OCI-LY7 (cell line): ENCODE results near the gene WDFY2. TPM values are rescaled to one million over a fixed set of nuclear protein-coding genes. Genes with fewer than 3 reads are reported as not detected.

ENCODE experiments used
- BruUV-seq: library from RNA; stranded (reverse); fragments of 400-500 nt; replicated peaks from 2 replicates; lab custom pipeline; 2021; lab: Mats Ljungman, UMichigan
- CTCF ChIA-PET: fragments of 300-600 bp; sonication (Branson Sonifier 250); formaldehyde crosslinking; loops from one replicate; lab custom pipeline; 2022; ENCODE audit warnings: antibody characterized with exemption; ENCODE audit not compliant: unreplicated experiment; lab: Charles Lee
- POLR2A ChIA-PET: fragments of 300-600 bp; sonication (Branson Sonifier 250); formaldehyde crosslinking; loops from one replicate; lab custom pipeline; 2022; ENCODE audit warnings: antibody characterized with exemption; lab: Charles Lee
- DNase-seq: peaks from one replicate; pipeline ENCODE4 v3.0.0-alpha.2; 2015; ENCODE audit warnings: low spot score
- H2AFZ ChIP-seq: fragments of 200-600 bp; sonication (generic), shearing (Covaris generic); 2 replicates; pipeline ENCODE4 v1.6.1; 2014; ENCODE audit warnings: mild to moderate bottlenecking, antibody characterized with exemption, low read length, moderate library complexity
- H3K27ac ChIP-seq: fragments of 200-600 bp; sonication (generic); 2 replicates; pipeline ENCODE4 v1.5.1; 2014; ENCODE audit warnings: mixed run types, low read depth, mild to moderate bottlenecking, moderate library complexity, low read length, inconsistent platforms; ENCODE audit not compliant: poor library complexity, severe bottlenecking
- H3K36me3 ChIP-seq: fragments of 200-600 bp; sonication (generic); 2 replicates; pipeline ENCODE4 v1.6.1; 2014; ENCODE audit warnings: mild to moderate bottlenecking, antibody characterized with exemption, low read length, moderate library complexity, mixed read lengths; ENCODE audit not compliant: insufficient read depth
- H3K4me1 ChIP-seq: fragments of 200-600 bp; sonication (generic); 2 replicates; pipeline ENCODE4 v1.5.1; 2014; ENCODE audit warnings: mild to moderate bottlenecking, low read length; ENCODE audit not compliant: insufficient read depth, poor library complexity, severe bottlenecking
- H3K4me2 ChIP-seq: fragments of 200-600 bp; sonication (generic); 2 replicates; pipeline ENCODE4 v1.6.1; 2014; ENCODE audit warnings: mild to moderate bottlenecking, low read length
- H3K4me3 ChIP-seq: fragments of 200-600 bp; sonication (generic); 2 replicates; pipeline ENCODE4 v1.5.1; 2014; ENCODE audit warnings: mild to moderate bottlenecking, low read depth, low read length; ENCODE audit not compliant: poor library complexity, severe bottlenecking
- H3K79me2 ChIP-seq: fragments of 200-600 bp; sonication (generic); 2 replicates; pipeline ENCODE4 v1.6.1; 2016; ENCODE audit warnings: low read depth, mild to moderate bottlenecking, low read length, moderate library complexity, mixed read lengths; ENCODE audit not compliant: insufficient read depth
- H3K9me2 ChIP-seq: fragments of 200-600 bp; sonication (generic); 2 replicates; pipeline ENCODE4 v1.6.1; 2016; ENCODE audit warnings: mild to moderate bottlenecking, low read length, mixed read lengths; ENCODE audit not compliant: insufficient read depth
- H3K9me3 ChIP-seq: fragments of 200-600 bp; sonication (generic); 2 replicates; pipeline ENCODE4 v1.6.1; 2014; ENCODE audit warnings: mild to moderate bottlenecking, mixed run types, low read length, mixed read lengths
- H4K20me1 ChIP-seq: fragments of 200-600 bp; sonication (generic); 2 replicates; pipeline ENCODE4 v1.6.1; 2014; ENCODE audit warnings: mild to moderate bottlenecking, antibody characterized with exemption, low read length, moderate library complexity, mixed read lengths; ENCODE audit not compliant: insufficient read depth
- CTCF ChIP-seq: fragments of 200-600 bp; sonication (generic); conservative IDR thresholded peaks from 2 replicates; pipeline ENCODE4 v1.5.1; 2014; ENCODE audit warnings: mild to moderate bottlenecking, antibody characterized with exemption, low read length, moderate library complexity, mixed read lengths
- EZH2phosphoT487 ChIP-seq: fragments of 200-600 bp; sonication (generic); IDR thresholded peaks from 2 replicates; pipeline ENCODE4 v1.6.1; 2018; ENCODE audit warnings: low read depth, borderline replicate concordance, mild to moderate bottlenecking, mixed run types, antibody characterized with exemption, low read length, moderate library complexity, mixed read lengths
- intact Hi-C: fragments of 100-400 bp; cut with micrococcal nuclease; formaldehyde crosslinking; loops from one replicate; pipeline ENCODE4 v1.10.0; 2022; ENCODE audit not compliant: unreplicated experiment
- total RNA-seq, 2 experiments: library from RNA; depleted of rRNA in 1 of 2; stranded (reverse); fragments of >200 nt in 1 of 2; shearing (Covaris generic) in 1 of 2; gene quantifications; 2 replicates each; pipeline ENCODE4 v1.2.3, GENCODE V29; 2014 to 2022

WDFY2 gene
- total RNA-seq, 2 experiments from 2014 or later, result 6.4 to 18.1 TPM

- DNase-seq, result no peak
- CTCF ChIA-PET, result no interaction called here
- Histone ChIP-seq H3K36me3 (no peaks in the 10 kb centered on the region), H3K4me3 (no peak overlapping the region), H3K4me1 (peaks cover 6% of the 10 kb centered on the region), H3K9me2 (no peaks in the 10 kb centered on the region), H2AFZ (no peak overlapping the region), H3K9me3 (no peaks in the 10 kb centered on the region), H3K79me2 (no peaks in the 10 kb centered on the region), H3K27ac (no peak overlapping the region), H3K4me2 (no peak overlapping the region), H4K20me1 (no peaks in the 10 kb centered on the region)
- no TSS peak for BruUV-seq
- intact Hi-C loops, result no loop called here
- TF ChIP-seq CTCF (no peak), EZH2phosphoT487 (no peak)
- POLR2A ChIA-PET, result interaction anchor here (0.6 to 0.9 kb wide), 2 partner anchors 26 to 157 kb away, joined by 3 read pairs; no protein-coding TSS in a partner anchor
Observed at GRCh38 chr13:51577690-51578089, 6.6 kb upstream of the WDFY2 start.

GRCh38 chr13:51579676-51580075 lies 4.6 kb upstream of the WDFY2 start:
- Histone ChIP-seq H3K9me3 (no peaks in the 10 kb centered on the region), H3K27ac (no peak overlapping the region), H2AFZ (no peak overlapping the region), H3K4me1 (peaks cover 6% of the 10 kb centered on the region), H3K4me3 (no peak overlapping the region), H4K20me1 (no peaks in the 10 kb centered on the region), H3K36me3 (no peaks in the 10 kb centered on the region), H3K9me2 (no peaks in the 10 kb centered on the region), H3K79me2 (no peaks in the 10 kb centered on the region), H3K4me2 (no peak overlapping the region)
- no peak for TF ChIP-seq EZH2phosphoT487
- TF ChIP-seq CTCF, result no peak
- CTCF ChIA-PET, result no interaction called here
- POLR2A ChIA-PET, result no interaction called here
- no TSS peak for BruUV-seq
- intact Hi-C loops, result no loop called here
- DNase-seq, result no peak

- Histone ChIP-seq H3K4me2 (0 out of 2 replicates have a peak overlapping the region, but pooled peaks have one; percentile 2), H3K27ac (no peak overlapping the region), H3K9me3 (no peaks in the 10 kb centered on the region), H2AFZ (no peak overlapping the region), H3K36me3 (no peaks in the 10 kb centered on the region), H3K4me1 (peaks cover 16% of the 10 kb centered on the region), H4K20me1 (peaks cover 9% of the 10 kb centered on the region; the same call in 1 of the 2 replicates), H3K4me3 (no peak overlapping the region), H3K9me2 (no peaks in the 10 kb centered on the region), H3K79me2 (peaks cover 13% of the 10 kb centered on the region; the same call in 1 of the 2 replicates)
- intact Hi-C loops, result no loop called here
- TF ChIP-seq EZH2phosphoT487 (no peak), CTCF (no peak)
- BruUV-seq, result no TSS peak
- peak; percentile 15 for DNase-seq
- ChIA-PET CTCF (interaction anchor here (0.6 kb wide), 1 partner anchor 214 kb away, joined by 3 read pairs; no protein-coding TSS in a partner anchor), POLR2A (interaction anchor here (1.1 kb wide), 1 partner anchor 128 kb away, joined by 3 read pairs; no protein-coding TSS in a partner anchor)
Observed at GRCh38 chr13:51581148-51581820, 3.0 kb upstream of the WDFY2 start.
